ENCODE results near the gene NOL4L. TPM values are rescaled to one million over a fixed set of nuclear protein-coding genes. Genes with fewer than 3 reads are reported as not detected.
A peak's percentile ranks its signal among the peaks of the same experiment; 100 is the strongest.

NOL4L gene
- total RNA-seq, 4 donors from 2014 or later, result 5.8 to 19.4 (median 12.8) TPM

DNA sequence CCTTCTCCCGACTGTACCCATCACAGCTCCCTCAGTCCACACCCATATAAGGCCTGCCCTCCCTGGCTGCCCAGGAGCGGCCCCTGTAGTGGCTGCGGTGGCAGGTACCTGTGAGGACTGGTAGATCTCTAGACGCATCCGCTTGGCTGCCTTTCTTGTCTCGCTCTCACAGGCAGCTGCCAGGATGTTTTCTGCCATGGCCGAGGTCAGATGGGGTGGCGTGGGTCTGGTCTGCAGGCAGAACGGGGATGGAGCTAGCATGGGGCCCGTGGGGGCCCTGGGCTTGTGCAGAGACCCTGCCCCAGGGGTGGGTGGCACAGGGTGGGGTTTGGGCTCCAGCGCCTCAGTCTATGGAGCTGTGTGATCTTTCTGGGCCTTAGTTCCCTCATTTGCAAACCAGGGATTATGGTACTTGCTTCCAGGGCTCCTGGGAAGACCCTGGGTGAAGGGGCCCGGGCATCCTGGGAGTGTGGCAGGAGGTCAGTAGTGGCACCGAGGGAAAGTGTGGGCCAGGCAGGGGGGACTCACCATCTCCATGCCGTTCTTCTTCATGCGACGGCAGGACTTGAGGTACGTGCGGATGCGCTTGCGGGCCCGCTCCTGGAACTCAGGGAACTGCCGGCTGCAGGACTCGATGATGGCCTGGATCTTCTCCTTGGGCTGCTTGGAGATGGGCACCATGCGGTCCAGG, 132.2 kb downstream of the NOL4L start:
- H3K36me3 ChIP-seq, result peaks cover 15 to 78% (median 65%) of the 10 kb centered on the region in 4 donors

GRCh38 chr20:32451682-32452461, 133.3 kb downstream of the NOL4L start:
- no peaks in the 10 kb centered on the region for H3K27me3 ChIP-seq
- WGBS, result 79% methylated on average over 20 of the region's 27 CpGs
- peaks cover 15 to 86% (median 71%) of the 10 kb centered on the region in 4 donors for H3K36me3 ChIP-seq
- no peaks in the 10 kb centered on the region for H3K9me3 ChIP-seq
- no peak for TF ChIP-seq POLR2A (IDR thresholded peaks at IDR 0.05; ENCODE audit: low read depth)
- no peak for DNase-seq (ENCODE audit: extremely low spot score)
- peaks cover 21 to 64% (median 51%) of the 10 kb centered on the region in 4 donors for H3K4me1 ChIP-seq
- H3K27ac ChIP-seq (replicated peaks in 1 of 4), result no peak overlapping the region
- intact Hi-C loops (cut with DNase I), result loop anchor here (10.0 kb wide), 1 partner anchor 97 kb away; the partner anchor contains the start of gene ASXL1
- H3K4me3 ChIP-seq, result no peak overlapping the region

More for the DNA sequence above, 132.2 kb downstream of the NOL4L start:
- Histone ChIP-seq H3K4me1 (peaks cover 23 to 64% (median 53%) of the 10 kb centered on the region in 4 donors), H3K9me3 (no peaks in the 10 kb centered on the region), H3K27me3 (no peaks in the 10 kb centered on the region), H3K27ac (replicated peaks in 1 of 4) (no peak overlapping the region), H3K4me3 (no peak overlapping the region)
- WGBS, result 91% methylated on average over 18 of the region's 24 CpGs
- no peak for DNase-seq (ENCODE audit: extremely low spot score)
- intact Hi-C loops (cut with DNase I), result loop anchor here (10.0 kb wide), 1 partner anchor 98 kb away; the partner anchor contains the start of gene ASXL1
- TF ChIP-seq POLR2AphosphoS5 (IDR thresholded peaks at IDR 0.05) (no peak), POLR2A (IDR thresholded peaks at IDR 0.05; ENCODE audit: low read depth) (no peak), EP300 (IDR thresholded peaks at IDR 0.05) (no peak)
- TF ChIP-seq, protein P1, sequence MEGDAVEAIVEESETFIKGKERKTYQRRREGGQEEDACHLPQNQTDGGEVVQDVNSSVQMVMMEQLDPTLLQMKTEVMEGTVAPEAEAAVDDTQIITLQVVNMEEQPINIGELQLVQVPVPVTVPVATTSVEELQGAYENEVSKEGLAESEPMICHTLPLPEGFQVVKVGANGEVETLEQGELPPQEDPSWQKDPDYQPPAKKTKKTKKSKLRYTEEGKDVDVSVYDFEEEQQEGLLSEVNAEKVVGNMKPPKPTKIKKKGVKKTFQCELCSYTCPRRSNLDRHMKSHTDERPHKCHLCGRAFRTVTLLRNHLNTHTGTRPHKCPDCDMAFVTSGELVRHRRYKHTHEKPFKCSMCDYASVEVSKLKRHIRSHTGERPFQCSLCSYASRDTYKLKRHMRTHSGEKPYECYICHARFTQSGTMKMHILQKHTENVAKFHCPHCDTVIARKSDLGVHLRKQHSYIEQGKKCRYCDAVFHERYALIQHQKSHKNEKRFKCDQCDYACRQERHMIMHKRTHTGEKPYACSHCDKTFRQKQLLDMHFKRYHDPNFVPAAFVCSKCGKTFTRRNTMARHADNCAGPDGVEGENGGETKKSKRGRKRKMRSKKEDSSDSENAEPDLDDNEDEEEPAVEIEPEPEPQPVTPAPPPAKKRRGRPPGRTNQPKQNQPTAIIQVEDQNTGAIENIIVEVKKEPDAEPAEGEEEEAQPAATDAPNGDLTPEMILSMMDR (IDR thresholded peaks at IDR 0.05), result no peak

DNA sequence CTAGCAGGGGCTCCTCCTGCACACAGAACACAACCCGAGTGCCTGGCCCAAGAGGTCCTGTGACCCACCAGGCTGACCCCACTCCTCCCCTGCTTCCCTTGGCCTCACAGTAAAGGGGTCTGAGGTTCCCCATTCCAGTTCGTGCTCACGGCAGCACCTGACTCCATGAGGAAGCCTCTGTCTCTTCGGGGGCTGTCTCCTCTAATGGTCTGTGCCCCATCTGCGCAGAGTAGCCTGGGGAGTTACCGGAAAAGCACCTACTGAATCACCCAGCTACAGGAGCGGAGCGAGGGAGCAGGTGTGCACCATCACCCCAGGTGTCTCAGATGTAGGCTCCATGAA, 133.8 kb downstream of the NOL4L start:
- Histone ChIP-seq H3K9me3 (no peaks in the 10 kb centered on the region), H3K27me3 (no peaks in the 10 kb centered on the region), H3K27ac (replicated peaks in 1 of 4) (no peak overlapping the region), H3K4me1 (peaks cover 17 to 64% (median 48%) of the 10 kb centered on the region in 4 donors), H3K36me3 (peaks cover 15 to 92% (median 77%) of the 10 kb centered on the region in 4 donors), H3K4me3 (no peak overlapping the region)
- intact Hi-C loops (cut with DNase I), result loop anchor here (10.0 kb wide), 1 partner anchor 97 kb away; the partner anchor contains the start of gene ASXL1
- no peak for TF ChIP-seq POLR2AphosphoS5 (IDR thresholded peaks at IDR 0.05)
- TF ChIP-seq, protein P1 (IDR thresholded peaks at IDR 0.05), result no peak
- TF ChIP-seq EP300 (IDR thresholded peaks at IDR 0.05), result no peak
- no peak for TF ChIP-seq POLR2A (IDR thresholded peaks at IDR 0.05; ENCODE audit: low read depth)
- DNase-seq (ENCODE audit: extremely low spot score), result no peak
- 80% methylated on average over 3 of the region's 8 CpGs for WGBS

DNA sequence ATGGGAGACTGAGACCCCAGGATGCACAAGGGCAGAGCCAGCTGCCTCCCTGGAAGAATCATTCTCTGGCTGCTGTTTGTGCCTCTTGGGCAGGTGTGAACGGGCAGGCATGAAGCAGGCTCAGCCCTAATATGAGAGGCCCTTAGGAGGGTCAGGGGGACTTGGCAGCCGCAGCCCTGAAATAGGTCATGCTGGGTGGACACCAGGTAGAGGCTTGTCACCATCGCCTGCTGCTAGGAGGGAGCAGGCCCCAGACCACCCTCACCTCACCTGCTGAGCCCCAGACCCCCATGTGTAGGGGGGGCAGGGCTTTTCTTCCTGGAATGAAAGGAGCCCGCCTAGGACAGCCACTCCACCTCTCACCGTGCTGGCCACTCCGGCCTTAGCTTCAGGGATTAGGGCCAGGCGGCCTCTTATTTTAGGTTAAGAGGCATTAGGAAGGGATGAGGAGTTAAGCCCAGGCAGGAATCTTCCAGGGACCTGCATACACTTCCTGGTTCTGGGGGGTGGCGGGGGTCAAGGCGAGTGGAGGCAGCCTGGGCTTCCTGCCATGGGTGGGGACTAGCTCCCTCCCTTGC, 134.6 kb downstream of the NOL4L start:
- Histone ChIP-seq H3K4me3 (no peak overlapping the region), H3K9me3 (no peaks in the 10 kb centered on the region), H3K36me3 (peaks cover 15 to 93% (median 77%) of the 10 kb centered on the region in 4 donors), H3K27ac (replicated peaks in 1 of 4) (peak overlapping the region in 1 of 4 donors; percentile 61), H3K27me3 (no peaks in the 10 kb centered on the region), H3K4me1 (peaks cover 17 to 70% (median 52%) of the 10 kb centered on the region in 4 donors)
- no peak for DNase-seq (ENCODE audit: extremely low spot score)
- no peak for TF ChIP-seq EP300 (IDR thresholded peaks at IDR 0.05)
- TF ChIP-seq POLR2A (IDR thresholded peaks at IDR 0.05; ENCODE audit: low read depth), result no peak
- TF ChIP-seq, protein P1 (IDR thresholded peaks at IDR 0.05), result no peak
- TF ChIP-seq POLR2AphosphoS5 (IDR thresholded peaks at IDR 0.05), result no peak
- intact Hi-C loops (cut with DNase I), result loop anchor here (10.0 kb wide), 1 partner anchor 96 kb away; the partner anchor contains the start of gene ASXL1
- WGBS, result 90% methylated on average over 6 of the region's 9 CpGs
